ENCODE measurements around the gene INMT. TPM values are rescaled to one million over a fixed set of nuclear protein-coding genes. Genes with fewer than 3 reads are reported as not detected.

INMT gene
- total and polyA plus RNA-seq, 2 of the 13 experiments (the other 11 are each of a cell fraction or from before 2014, with no cell fraction given): not detected

GRCh38 chr7:30727061-30727945, 24.6 kb upstream of the INMT start:
- H3K27ac ChIP-seq (ENCODE audit: extremely low read length, insufficient read depth, low read length): no peak overlapping the region
- no peaks in the 10 kb centered on the region for H3K4me1 ChIP-seq (ENCODE audit: insufficient read depth, low read length)
- DNase-seq (ENCODE audit: low spot score) (no peak), ATAC-seq (peak; percentile 66), FAIRE-seq (no peak)
- H4K20me1 ChIP-seq (ENCODE audit: insufficient read depth, low read length): no peaks in the 10 kb centered on the region
- no peak overlapping the region for H3K9ac ChIP-seq (ENCODE audit: insufficient read depth, low read depth, low read length)
- CTCF ChIA-PET (ENCODE audit: low intra/inter-chr PET ratio, low total read pairs): no interaction called here
- no TSS peak for BruUV-seq (replicated peaks)
- H2AFZ ChIP-seq (ENCODE audit: low read length): no peak overlapping the region
- WGBS (ENCODE audit: low lambda C conversion rate): 12% methylated on average over 6 of the region's 8 CpGs
- no peaks in the 10 kb centered on the region for H3K79me2 ChIP-seq (ENCODE audit: insufficient read depth, low read length)
- no peaks in the 10 kb centered on the region for H3K9me3 ChIP-seq (ENCODE audit: low read length)
- no peak overlapping the region for H3K4me2 ChIP-seq (ENCODE audit: low read depth, low read length)
- H3K4me3 ChIP-seq (replicated peaks in 1 of 3; ENCODE audit: insufficient read depth in 1 of 3, low read depth in 2 of 3, low read length in 3 of 3): no peak overlapping the region
- H3K36me3 ChIP-seq (replicated peaks in 1 of 2; ENCODE audit: control insufficient read depth in 1 of 2, insufficient read depth in 2 of 2, low read length in 2 of 2): no peaks in the 10 kb centered on the region
- intact Hi-C loops (cut with micrococcal nuclease; ENCODE audit: unreplicated experiment): no loop called here
- POLR2A ChIA-PET: interaction anchor here (0.6 kb wide), 1 partner anchor 43 kb away, joined by 3 read pairs; no protein-coding TSS in a partner anchor
- TF ChIP-seq KMT2A (CRISPR knock-in tag; IDR thresholded peaks at IDR 0.05) (no peak), NONO (IDR thresholded peaks at IDR 0.05) (no peak), NONO (CRISPR knock-in tag; conservative IDR thresholded peaks at IDR 0.05) (no peak), ZNF570 (CRISPR knock-in tag; IDR thresholded peaks at IDR 0.05; ENCODE audit: borderline replicate concordance) (no peak), FOXJ3 (CRISPR knock-in tag; IDR thresholded peaks at IDR 0.05; ENCODE audit: borderline replicate concordance) (no peak), ZNF75D (CRISPR knock-in tag; IDR thresholded peaks at IDR 0.05; ENCODE audit: borderline replicate concordance) (no peak), TOE1 (CRISPR knock-in tag; IDR thresholded peaks at IDR 0.05) (no peak), NFE2L2 (IDR thresholded peaks at IDR 0.05; ENCODE audit: low read length) (no peak), GRHL1 (CRISPR knock-in tag; conservative IDR thresholded peaks at IDR 0.05) (no peak)
- TF ChIP-seq, protein P1, sequence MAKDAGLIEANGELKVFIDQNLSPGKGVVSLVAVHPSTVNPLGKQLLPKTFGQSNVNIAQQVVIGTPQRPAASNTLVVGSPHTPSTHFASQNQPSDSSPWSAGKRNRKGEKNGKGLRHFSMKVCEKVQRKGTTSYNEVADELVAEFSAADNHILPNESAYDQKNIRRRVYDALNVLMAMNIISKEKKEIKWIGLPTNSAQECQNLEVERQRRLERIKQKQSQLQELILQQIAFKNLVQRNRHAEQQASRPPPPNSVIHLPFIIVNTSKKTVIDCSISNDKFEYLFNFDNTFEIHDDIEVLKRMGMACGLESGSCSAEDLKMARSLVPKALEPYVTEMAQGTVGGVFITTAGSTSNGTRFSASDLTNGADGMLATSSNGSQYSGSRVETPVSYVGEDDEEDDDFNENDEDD (CRISPR knock-in tag; IDR thresholded peaks at IDR 0.05; ENCODE audit: borderline replicate concordance): no peak
- TF ChIP-seq, protein P2, sequence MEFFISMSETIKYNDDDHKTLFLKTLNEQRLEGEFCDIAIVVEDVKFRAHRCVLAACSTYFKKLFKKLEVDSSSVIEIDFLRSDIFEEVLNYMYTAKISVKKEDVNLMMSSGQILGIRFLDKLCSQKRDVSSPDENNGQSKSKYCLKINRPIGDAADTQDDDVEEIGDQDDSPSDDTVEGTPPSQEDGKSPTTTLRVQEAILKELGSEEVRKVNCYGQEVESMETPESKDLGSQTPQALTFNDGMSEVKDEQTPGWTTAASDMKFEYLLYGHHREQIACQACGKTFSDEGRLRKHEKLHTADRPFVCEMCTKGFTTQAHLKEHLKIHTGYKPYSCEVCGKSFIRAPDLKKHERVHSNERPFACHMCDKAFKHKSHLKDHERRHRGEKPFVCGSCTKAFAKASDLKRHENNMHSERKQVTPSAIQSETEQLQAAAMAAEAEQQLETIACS (CRISPR knock-in tag; IDR thresholded peaks at IDR 0.05): no peak
- in situ Hi-C loops (cut with HindIII; ENCODE audit: extremely low pct_ligation_motif_present, low pct_unique_long_range_greater_than_20kb): no loop called here
- peaks cover 4 to 24% of the 10 kb centered on the region in 2 experiments; a peak in 3 of 5 replicates for H3K27me3 ChIP-seq (ENCODE audit: control insufficient read depth in 1 of 2, insufficient read depth in 2 of 2, low read length in 2 of 2)
